GM20000 (cell line): ENCODE measurements around the gene CIROP.

ENCODE experiments used
- DNase-seq: peaks from one replicate; pipeline ENCODE4 v3.0.0; 2012; ENCODE audit warnings: low spot score
- CTCF ChIP-seq: IDR thresholded peaks from 2 replicates; pipeline ENCODE4 v1.5.1; 2012; ENCODE audit warnings: mild to moderate bottlenecking, control low read depth; ENCODE audit errors: extremely low read depth, missing control alignments

CIROP gene

DNA sequence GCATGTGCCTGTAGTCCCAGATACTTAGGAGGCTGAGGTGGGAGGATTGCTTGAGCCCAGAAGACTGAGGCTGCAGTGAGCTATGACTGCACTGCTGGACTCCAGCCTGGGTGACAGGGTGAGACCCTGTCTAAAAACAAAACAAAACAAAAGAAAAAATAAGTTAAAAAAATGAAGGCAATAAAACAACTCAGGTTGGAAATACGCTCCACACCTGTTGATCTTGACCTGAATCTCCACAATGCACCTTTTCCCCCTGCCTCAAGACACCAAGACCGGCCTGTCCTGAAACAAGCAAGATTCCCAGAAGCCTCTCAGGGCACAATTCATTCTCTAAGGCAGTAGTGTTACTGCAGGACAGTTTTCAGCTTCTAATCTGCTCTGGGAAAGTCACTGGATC, 35.1 kb upstream of the CIROP start:
- DNase-seq: no peak
- no peak for TF ChIP-seq CTCF

GRCh38 chr14:23137813-23138535, 33.2 kb upstream of the CIROP start:
- TF ChIP-seq CTCF: no peak
- no peak for DNase-seq

DNA sequence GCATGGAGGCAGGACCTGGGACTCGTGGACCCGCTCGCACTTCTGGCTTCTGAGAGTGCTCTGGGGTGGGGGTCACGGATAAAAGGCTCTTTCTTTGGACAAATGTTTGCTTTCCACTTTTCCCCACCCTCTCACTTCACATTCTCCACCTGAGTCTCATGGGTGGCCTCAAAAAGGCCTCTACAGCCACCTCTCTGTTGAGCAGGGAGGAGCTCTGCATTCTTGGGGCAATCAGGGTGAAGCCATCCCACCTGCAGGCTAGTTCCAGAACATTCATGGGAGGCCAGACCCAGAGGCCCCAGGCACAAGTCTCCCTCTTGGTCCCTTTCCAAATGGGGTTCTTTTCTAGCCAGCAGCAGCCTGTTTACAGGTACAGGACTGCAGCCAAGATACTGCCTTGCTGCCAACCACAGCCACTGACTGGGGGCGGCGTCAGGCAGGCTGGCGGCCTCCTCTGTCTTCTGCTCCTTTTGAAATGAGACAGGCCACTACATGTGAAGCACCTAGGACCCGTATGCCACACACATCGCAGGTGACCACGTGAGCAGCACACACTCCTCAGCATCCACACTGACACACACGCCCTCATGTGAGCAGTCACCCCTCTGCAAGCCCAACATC, 32.5 kb upstream of the CIROP start:
- TF ChIP-seq CTCF: no peak
- DNase-seq: no peak

DNA sequence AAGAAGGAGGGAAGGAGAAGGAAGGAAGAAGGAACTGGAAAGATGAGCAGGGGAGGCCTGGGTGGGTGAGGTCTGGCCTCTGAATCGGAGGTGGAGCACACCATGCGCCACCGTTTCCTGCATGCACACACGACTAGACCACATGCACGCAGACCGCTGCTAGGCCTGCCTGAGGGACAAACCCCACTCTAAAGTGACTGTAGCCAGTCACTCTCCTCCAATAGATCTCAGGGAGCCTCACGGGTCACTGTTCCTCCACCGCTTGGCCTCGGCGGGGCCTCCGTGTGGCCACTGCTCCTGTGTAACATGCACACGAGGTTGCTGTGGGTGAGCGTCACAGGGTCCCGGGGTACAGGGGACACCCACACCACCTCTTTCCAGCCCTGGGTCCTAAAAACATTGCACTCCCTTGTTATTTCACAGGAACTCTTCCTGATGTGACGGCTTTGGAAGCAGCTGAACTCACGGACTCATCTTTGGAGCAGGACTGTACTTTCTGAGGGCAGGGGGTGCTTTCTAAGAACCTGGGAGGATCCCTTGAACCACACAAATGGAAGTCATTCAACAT, 31.9 kb upstream of the CIROP start:
- no peak for TF ChIP-seq CTCF
- no peak for DNase-seq

DNA sequence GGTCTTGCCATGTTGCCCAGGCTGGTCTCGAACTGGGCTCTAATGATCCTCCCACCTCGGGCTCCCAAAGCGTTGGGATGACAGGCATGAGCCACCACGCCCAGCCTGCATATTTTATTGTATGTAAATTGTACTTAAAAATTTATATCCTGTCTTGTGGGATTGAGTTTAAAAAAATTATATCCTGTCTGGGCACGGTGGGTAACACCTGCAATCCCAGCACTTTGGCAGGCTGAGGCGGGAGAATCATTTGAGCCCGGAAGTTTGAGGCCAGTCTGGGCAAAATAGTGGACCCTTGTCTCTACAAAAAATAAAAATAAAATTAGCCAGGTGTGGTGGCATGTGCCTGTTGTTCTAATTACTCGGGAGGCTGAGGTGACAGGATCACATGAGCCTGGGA, 28.2 kb upstream of the CIROP start:
- TF ChIP-seq CTCF: no peak
- no peak for DNase-seq

DNA sequence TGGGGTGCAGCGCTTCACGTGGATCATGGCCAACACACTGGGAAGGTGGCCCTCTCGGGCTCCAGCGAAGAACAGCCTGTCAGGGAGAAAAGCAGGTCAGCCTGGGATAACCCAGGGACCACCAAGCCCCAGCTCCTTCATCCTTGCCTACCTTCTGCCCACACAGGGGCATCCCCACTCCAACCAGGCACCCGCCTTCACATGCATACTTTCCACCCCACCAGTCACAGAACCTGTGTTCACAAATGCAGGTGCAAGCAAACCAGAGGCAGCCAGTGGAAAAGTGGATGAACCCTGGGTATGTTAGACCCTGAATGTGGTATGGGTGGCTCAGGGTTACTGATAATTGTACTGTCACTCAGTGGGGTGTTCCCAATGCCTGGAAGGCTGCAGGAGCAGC, 26.7 kb upstream of the CIROP start:
- TF ChIP-seq CTCF: no peak
- DNase-seq: no peak

DNA sequence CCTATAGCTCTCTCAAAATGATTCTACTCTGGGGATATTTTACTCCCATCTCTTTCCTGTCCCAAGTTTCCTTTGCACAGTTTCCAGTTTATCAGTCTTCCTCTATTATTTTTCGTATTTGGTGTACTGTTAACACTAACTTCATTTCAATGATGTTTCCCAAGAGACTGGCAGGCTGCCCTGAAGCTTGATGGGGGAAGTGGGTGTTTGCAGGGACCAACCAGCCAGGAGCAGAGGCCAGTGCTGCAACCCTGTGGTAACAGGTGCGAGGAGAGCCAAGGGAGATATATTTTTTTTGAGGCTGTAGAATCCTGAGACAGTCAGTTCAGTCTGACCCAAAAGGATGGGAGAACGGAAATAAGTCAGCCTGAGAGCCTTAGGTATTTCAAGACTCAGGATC, 26.1 kb upstream of the CIROP start:
- no peak for DNase-seq
- TF ChIP-seq CTCF: no peak
